Stimulated activated CD4-positive, alpha-beta T cell treated with anti-CD3 and anti-CD28 coated beads, Interleukin-4, amount 100 ng/mL, for 24 hours (primary cell): Measurements from ENCODE around the gene KRT2.
A peak's percentile ranks its signal among the peaks of the same experiment; 100 is the strongest.

Experiments
- DNase-seq: peaks from one replicate; pipeline ENCODE4 v3.0.0-alpha.2; 2020

KRT2 gene

DNA sequence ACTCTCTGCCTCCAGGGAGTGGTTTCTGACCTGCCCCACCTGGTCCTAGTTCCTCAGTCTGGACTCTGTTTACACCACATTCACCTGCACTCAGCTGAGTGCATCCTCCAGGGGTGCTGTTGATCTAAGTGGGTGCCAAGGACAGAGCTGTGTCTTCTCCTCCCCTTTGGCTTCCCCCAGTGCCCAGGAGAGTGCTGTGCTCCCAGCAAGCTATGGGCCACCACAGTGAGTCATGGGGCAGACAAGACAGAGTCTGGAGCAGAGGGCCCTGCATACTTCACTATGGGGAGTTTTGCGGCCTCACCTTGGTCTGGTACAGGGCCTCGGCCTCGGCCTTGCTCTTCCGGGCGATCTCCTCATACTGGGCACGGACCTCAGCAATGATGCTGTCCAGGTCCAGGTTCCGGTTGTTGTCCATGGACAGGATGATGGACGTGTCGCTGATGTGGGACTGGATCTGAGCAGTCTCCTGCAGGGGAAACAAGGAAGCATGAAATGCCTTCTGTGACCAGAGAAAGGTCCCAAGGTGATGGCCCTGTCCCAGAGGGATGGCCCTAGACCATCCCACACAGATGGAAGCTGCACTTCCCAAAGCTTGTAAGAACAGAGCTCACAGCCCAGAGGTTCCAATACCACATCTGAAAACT lies 38.5 kb downstream of the KRT2 start:
- no peak for DNase-seq

DNA sequence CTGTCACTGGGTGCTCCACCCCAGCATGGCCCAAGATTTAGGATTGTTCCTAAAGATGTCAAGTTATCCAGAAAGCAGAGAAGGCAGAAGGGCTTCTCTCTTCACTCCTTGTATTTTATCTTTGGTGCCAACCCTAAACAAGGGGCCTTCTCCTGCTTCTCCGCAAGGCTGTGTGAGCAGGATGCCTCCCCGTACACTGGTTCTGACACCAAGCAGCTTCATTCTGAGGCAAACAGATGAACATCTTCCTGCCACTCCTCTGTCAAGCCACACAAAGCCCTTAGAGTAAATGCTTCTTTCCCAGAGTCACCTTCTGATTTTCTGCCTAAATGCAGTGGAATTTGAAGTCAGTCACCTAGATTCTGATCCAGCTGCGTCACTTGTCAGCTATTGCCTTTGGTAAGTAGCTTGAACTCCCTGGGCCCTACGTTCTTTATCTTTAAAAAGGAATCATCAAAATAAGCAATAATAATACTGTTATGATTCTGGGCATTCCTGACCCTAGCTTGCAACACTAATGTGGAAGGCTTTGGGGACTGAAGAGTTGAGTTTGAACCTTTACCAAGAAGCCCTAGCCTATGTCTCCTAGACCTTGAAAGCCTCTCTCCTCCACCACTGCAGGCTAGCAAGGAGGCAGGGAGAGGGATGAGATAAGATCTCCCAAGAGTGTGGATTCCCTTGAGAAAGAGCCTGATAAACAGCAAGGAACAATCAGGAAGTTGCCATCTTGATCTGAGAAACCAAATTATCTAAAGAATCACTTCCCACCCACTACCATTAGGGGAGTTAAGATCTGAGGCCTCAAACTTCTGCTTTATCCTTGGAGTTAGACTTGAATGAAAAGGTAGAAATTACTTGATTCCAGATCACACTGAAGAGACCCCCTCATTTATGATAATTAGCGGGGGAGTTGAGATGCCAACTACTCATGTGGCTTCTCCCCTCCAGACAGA lies 39.3 kb downstream of the KRT2 start:
- DNase-seq, result no peak

DNA sequence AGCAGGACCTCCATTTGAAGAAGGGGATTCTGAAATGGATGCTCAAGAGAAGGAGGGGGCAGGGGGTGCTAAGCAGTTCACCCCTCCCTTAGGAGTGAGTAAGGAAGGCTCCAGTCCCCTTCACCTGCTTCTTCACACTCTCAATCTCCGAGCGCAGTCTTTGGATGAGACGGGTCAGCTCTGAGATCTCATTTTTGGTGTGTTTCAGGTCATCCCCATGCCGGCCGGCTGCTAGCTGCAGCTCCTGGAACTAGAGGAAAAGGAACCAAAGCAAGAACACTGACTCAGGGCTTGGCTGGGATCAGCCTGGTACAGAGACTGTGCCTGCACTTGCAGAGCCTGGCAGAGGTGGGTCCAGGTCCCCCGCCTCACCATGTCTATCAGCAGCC lies 40.9 kb downstream of the KRT2 start:
- no peak for DNase-seq

DNA sequence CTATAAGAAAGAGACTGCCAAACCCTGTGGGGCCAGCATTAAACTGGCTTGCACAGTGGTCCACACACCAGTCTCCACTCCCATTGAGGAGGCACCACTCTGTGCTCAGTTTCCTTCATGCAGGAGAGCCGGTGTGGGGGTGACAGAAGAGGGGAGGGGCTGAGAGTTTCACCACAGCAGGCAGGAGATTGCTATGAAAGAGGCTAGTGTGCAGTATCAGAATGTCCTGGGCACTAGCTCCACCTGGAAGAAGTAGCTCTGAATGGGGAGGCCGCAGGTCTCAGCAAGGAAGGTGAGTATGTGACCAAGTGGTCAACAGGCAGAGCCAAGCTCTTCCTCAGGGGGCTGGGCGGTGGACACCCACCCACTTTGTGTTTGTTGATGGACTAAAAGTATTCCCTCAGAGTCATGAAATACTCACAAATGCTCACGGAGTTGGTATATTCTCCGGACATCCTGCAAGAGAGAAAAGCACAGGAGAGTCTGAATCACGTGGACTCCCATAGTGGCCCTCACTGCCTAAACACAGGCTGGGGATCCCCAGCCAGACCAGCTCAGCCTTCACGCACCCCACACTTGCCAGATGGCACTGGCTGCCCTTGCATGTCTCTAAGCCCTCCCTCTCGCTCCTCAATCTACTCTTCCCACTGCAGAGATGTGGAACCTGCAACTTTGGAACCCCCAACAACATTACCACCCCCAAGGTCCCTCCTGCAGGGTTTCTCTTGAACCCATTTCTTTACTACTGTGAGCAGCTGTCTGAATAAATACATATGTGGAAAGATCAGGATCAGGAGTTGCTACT lies 43.0 kb downstream of the KRT2 start:
- DNase-seq, result no peak

DNA sequence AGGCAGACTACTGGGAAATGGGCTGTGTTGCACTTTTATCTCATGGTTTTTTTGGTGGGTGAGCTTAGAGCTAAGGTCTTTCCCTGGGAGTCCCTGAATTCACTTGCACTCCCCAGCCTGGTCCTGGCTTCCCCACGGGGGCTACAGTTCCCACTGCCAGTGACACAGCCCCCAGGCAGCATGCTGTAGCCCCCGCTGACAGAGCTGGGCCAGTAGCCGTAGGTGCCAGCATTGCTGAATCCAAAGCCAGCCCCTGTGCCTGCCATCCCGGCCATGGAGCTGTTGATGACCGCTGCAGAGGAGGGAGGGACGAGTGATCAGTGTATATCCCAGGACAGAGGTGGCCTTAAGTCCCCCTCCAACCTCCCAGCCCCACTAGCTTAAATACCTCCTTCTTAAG lies 43.9 kb downstream of the KRT2 start:
- DNase-seq, result no peak

DNA sequence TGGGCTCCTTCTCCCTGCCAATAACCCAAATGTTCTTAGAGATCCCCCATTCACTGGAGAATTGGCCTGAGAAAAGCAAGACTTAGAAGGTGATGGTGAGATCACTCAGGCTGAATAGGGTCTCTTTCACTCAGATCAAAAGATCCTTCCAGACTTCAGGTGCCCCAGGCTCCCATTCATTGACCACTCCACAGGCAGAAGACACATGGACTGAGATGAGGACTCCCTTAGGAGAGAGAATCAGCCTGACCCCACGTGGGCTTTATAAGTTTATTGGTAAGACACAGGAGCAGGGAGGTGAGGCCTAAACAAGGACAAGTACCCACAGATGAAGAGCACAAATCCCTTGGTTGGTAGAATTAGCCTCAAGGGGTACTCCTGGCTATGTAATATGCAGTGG lies 44.7 kb downstream of the KRT2 start:
- no peak for DNase-seq

DNA sequence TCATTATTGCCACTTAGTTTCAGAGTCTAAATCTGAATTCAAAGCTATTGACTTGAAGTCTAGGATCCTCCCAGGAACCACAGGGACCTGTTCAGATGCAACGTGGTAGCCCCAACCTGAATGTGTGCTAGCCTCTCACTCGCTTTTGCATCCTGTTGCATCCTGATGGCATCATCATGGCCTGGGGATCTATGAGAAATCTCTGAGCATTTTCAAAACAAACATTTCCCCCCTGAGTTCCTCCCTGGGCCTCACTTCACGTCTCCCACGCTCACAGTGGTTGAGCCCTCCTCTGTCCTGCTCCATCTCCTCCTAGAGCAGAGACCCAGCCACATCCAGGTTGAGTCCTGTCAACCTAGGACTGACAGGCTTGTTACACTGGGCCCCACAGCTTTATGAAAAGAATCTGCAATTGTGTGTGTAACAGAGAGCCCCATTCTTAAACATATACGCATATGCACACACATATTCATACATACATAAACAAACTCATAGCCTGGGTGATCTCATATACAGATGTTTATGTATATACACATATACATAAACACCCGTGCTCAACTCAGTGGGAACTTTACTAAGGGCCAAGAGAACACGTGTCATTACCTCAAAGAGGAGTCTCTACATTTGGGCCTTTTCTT lies 45.3 kb downstream of the KRT2 start:
- no peak for DNase-seq

DNA sequence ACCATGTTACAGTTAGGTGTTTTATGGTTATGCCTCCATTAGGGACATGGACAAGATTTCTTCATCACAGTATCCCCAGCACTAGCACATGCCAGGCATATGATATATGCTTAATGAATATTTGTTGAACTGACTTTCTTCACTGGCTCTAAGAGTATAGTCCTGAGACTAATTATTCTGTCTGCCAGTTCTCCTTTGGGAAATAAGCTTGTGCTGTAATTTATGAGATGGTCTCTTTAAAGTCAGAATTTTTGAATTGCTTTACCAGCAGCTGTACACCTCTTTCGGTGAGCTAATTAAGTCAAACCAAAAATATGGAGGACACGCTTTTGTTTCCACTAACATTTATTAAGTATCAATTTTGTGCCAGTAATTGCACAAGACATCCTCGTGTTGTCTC lies 45.9 kb downstream of the KRT2 start:
- DNase-seq, result no peak

DNA sequence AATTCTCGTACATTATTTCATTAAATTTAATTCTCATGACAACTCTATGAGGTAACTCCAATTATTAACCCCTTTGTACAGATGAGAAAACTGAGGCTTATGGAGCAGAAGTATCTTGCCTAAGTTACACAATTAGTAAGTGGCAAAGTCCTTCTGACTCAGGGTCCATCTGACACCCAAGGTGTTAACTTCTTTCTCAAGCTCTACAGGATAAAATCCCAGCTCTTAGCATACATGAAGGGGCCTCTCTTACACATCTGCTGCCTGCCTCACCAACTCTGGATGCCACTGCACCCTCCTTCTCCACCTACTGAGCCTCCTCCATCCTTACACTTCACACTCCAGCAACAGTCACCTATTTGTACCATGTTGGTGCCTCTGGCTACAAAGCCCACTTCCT lies 46.5 kb downstream of the KRT2 start:
- DNase-seq, result no peak

DNA sequence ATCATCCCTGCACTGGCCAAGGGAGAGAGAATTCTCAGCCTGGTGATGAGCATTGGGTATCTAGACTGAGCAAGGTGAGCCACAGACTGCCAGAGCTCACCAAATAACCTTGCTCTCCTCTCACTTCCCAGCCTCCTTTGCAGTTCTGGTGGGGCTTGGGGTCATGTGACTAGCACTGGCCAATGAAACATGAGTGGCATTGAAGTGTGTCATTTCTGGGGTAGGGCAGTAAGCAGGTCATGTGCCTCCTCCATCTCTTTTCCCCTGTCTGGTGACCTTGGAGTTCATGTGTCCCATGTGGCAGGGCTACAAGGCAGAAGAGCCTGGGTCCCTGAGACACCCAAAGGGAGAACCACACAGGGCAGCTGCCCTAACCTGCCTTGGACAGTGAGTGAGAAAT lies 47.2 kb downstream of the KRT2 start:
- no peak for DNase-seq

DNA sequence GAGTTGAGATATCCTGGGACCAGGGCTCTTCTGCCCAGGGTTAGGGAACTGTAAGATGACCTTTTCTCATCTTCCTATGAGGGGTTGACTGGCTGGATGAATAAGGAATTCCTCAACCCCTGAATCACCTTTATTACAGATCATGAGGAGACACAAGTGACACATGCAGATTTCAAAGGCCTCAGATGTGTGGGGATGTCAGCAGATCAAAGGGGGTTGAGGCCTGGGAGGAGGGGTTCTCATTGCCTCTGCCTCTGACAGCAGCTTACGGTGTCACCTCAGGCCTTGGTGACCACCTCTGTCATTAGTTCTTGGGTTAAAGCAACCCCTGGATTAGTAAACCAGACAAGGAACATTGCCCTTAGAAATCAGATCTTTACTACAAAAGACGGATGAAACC lies 48.7 kb downstream of the KRT2 start:
- DNase-seq, result peak; percentile 33

DNA sequence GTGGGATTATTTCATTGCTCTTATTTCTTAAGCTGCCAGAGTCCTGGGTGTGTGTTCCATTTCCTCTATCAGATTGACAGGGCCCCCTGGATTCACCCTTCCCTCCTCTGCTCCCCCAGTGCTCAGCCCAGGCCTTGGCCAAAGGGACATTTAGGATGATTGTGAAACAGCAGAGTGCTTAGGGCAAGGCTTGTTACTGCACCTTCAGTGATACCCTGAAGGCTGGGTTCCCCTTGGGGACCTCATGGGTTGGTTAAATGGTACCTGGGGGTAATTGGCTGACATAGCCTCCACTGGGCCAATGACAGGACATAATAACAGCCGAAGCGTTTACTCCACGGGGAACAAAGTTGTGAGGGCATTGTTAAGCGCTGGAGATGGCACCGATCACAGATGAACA lies 49.5 kb downstream of the KRT2 start:
- DNase-seq, result no peak

DNA sequence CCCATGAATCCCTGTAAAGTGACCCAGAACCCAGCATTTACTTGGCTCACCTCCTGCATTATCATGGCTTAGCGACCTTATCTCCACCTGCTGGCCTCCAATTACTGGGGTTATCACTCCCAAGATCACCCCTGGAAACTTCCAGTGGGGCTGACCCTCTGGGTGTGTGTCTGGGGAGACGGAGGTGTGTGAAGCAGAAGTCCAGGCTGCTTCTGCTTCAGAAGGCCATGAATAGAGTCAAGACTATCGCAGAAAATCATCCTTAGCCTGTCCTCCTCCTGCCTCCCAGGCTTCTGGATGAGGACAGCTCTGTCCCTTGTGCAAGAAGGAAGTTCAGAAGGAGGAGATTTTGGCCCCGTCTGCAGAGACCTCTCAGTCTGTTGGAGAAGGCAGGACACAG lies 50.3 kb downstream of the KRT2 start:
- no peak for DNase-seq

DNA sequence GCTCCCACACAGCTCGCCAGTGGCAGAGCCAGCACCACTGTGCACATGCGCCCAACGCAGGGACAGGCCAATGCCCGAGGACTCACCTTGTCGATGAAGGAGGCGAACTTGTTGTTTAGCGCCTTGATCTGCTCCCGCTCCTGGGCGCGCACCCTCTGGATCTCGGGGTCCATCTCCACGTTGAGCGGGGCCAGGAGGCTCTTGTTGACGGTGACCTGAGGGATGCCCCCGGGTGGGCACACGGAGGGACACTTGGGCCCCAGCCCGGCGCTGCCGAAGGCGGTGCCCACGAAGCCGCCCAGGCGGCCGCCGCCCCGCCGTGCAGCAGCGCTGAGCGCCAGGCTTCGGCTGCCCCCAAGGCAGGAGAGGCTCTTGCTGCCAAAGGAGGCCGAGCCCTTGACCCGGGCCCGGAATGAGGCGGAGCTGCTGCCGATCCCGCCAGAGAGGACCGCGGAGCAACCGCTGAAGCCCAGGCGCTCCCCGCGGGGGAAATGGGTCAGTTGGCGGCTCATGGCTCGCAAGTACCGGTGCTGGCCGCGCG lies 51.0 kb downstream of the KRT2 start, which contains the start of gene KRT72:
TSS of gene KRT72 (minus strand) at position 523 of the 541 bp plus-strand sequence. CDS start at position 512, 11 bp downstream.
- no peak for DNase-seq

DNA sequence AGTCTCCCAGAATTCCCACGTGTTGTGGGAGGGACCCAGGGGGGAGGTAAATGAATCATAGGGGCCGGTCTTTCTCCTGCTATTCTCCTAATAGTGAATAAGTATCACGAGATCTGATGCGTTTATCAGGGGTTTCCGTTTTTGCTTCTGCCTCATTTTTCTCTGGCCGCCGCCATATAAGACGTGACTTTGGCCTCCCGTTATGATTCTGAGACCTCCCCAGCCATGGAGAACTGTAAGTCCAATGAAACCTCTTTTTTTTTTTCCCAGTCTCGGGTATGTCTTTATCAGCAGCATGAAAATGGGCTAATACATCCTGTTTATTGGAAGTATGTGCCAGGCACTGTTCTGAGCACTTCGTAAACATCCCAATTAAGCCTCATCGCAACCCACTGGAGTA lies 51.5 kb downstream of the KRT2 start:
- DNase-seq, result no peak

DNA sequence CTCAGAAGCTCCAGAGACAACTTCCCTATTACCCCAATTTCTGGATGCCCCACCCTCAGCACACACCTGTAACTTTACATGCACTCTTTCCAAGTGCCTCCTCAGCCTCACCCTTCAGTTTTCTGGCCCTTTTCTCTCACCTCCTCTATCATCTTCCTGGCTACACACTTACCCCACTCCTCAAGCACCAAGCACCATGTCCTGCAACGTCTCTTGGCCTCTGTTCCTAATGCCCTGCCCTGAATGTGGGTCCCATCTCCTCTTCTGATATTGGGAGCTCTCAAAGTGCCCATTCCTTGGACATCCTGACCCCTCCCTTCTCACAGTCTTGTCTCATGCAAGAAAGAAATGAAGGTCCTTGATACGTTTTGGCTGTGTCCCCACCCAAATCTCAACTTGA lies 51.9 kb downstream of the KRT2 start:
- DNase-seq, result no peak

DNA sequence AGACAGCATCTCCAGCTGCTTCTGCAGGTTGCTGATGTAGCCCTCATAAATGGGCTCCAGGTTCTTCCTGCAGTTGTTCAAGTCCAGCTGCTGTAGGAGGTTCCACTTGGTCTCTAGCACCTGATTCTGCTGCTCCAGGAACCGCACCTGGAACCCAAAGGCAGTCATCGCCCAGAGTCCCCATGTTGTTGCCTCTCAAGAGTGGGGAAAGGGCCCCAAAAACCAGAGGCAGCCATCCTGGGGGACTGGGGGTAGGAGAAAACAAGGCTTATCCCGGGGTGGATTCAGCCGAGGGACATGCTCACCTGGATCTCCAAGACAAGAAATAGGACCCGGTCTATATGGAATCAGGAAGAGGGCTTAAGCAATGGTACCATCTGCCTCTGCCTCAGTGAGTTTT lies 53.0 kb downstream of the KRT2 start:
- no peak for DNase-seq
